ENCODE measurements around the gene NME8. TPM values are rescaled to one million over a fixed set of nuclear protein-coding genes. Genes with fewer than 3 reads are reported as not detected.

NME8 gene
- polyA plus RNA-seq, 2 of the 4 experiments (the other 2 are of a cell fraction), result not detected

GRCh38 chr7:37918526-37918925 is 70.1 kb downstream of the NME8 start:
- CTCF ChIA-PET, result interaction anchor here (1.6 to 6.6 kb wide), 10 partner anchors 11 to 417 kb away, joined by 3 to 159 read pairs (median 16); no protein-coding TSS in a partner anchor
- no peak for TF ChIP-seq SMC3 (IDR thresholded peaks at IDR 0.05)
- DNase-seq (ENCODE audit: low read depth in 1 of 2, low spot score in 1 of 2) (no peak), ATAC-seq (no peak), FAIRE-seq (no peak)
- Histone ChIP-seq H3K4me2 (no peak overlapping the region), H3K4me3 (no peak overlapping the region), H3K27ac (peak overlapping the region in 1 of 2 experiments; percentile 38; a peak in 1 of 6 replicates), H3K4me1 (peaks cover 33% of the 10 kb centered on the region), H3K9me3 (no peaks in the 10 kb centered on the region)
- POLR2A ChIA-PET, result no interaction called here
- 67% methylated on average over 4 of the region's 4 CpGs for WGBS (ENCODE audit: missing lambda C conversion rate)

GRCh38 chr7:37920305-37920848 is 72.0 kb downstream of the NME8 start, which contains the start of gene EPDR1:
TSS of gene EPDR1 (plus strand) at chr7:37920640. CDS start at chr7:37920940, 300 bp downstream.
- H3K27ac ChIP-seq, result peak within 1 kb of the TSS; percentile 98 to 99
- peak; percentile 63 to 89 for DNase-seq (ENCODE audit: low read depth in 1 of 2, low spot score in 1 of 2)
- WGBS (ENCODE audit: missing lambda C conversion rate), result 11% methylated on average over 10 of the region's 22 CpGs
- peak; percentile 70 for TF ChIP-seq MAX (IDR thresholded peaks at IDR 0.05)
- TF ChIP-seq HDAC2 (IDR thresholded peaks at IDR 0.05), result no peak
- TF ChIP-seq CTCF (IDR thresholded peaks at IDR 0.05), result peak; percentile 49
- TF ChIP-seq ESRRA (IDR thresholded peaks at IDR 0.05; ENCODE audit: borderline replicate concordance, low read length), result no peak
- TF ChIP-seq NPAS2 (CRISPR knock-in tag; IDR thresholded peaks at IDR 0.05; ENCODE audit: borderline replicate concordance), result no peak
- no peak for TF ChIP-seq POLR2AphosphoS2 (conservative IDR thresholded peaks at IDR 0.05; ENCODE audit: low read length)
- no peak for TF ChIP-seq HOXB5 (CRISPR knock-in tag; IDR thresholded peaks at IDR 0.05)
- TF ChIP-seq RARB (CRISPR knock-in tag; IDR thresholded peaks at IDR 0.05), result no peak
- no peak for TF ChIP-seq FOSL2 (IDR thresholded peaks at IDR 0.05)
- TF ChIP-seq FOSL2 (CRISPR knock-in tag; IDR thresholded peaks at IDR 0.05), result no peak
- no peak for TF ChIP-seq REST (IDR thresholded peaks at IDR 0.05)
- TF ChIP-seq HOXB13 (CRISPR knock-in tag; IDR thresholded peaks at IDR 0.05; ENCODE audit: low read depth), result no peak
- TF ChIP-seq FOSB (CRISPR knock-in tag; IDR thresholded peaks at IDR 0.05), result no peak
- TF ChIP-seq RNF2 (IDR thresholded peaks at IDR 0.05; ENCODE audit: borderline replicate concordance, low read depth), result no peak
- peak; percentile 26 to 40; a peak in 2 of 5 replicates for TF ChIP-seq RAD21 (conservative IDR thresholded peaks at IDR 0.05 in 1 of 2, IDR thresholded peaks at IDR 0.05 in 1 of 2)
- no peak for TF ChIP-seq TP53 (CRISPR knock-in tag; IDR thresholded peaks at IDR 0.05)
- TF ChIP-seq KDM1A (IDR thresholded peaks at IDR 0.05; ENCODE audit: low read depth), result no peak
- TF ChIP-seq BHLHE40 (IDR thresholded peaks at IDR 0.05; ENCODE audit: low read depth, low read length), result no peak
- TF ChIP-seq PBX3 (IDR thresholded peaks at IDR 0.05), result no peak
- TF ChIP-seq EHMT2 (IDR thresholded peaks at IDR 0.05; ENCODE audit: low read depth), result no peak
- TF ChIP-seq CBX8 (IDR thresholded peaks at IDR 0.05), result no peak
- TF ChIP-seq CBX2 (IDR thresholded peaks at IDR 0.05; ENCODE audit: borderline replicate concordance, low read depth), result no peak
- TF ChIP-seq E2F6 (IDR thresholded peaks at IDR 0.05; ENCODE audit: borderline replicate concordance, low read depth), result peak; percentile 64; the same call in 1 of the 2 replicates
- no peak for TF ChIP-seq ZFP36 (IDR thresholded peaks at IDR 0.05; ENCODE audit: borderline replicate concordance, partially characterized antibody)
- no peak; the same call in 2 of the 3 replicates for TF ChIP-seq SMC3 (IDR thresholded peaks at IDR 0.05)
- TF ChIP-seq EP300 (IDR thresholded peaks at IDR 0.05), result no peak
- no peak for TF ChIP-seq ATOH8 (CRISPR knock-in tag; IDR thresholded peaks at IDR 0.05; ENCODE audit: low read depth)
- no peak for TF ChIP-seq GATA3 (IDR thresholded peaks at IDR 0.05; ENCODE audit: borderline replicate concordance)
- peak; percentile 86 for TF ChIP-seq POLR2A (IDR thresholded peaks at IDR 0.05; ENCODE audit: low read length)
- no peak for TF ChIP-seq FOXS1 (CRISPR knock-in tag; IDR thresholded peaks at IDR 0.05)
- TF ChIP-seq SREBF2 (IDR thresholded peaks at IDR 0.05), result no peak

More at GRCh38 chr7:37920305-37920848, 72.0 kb downstream of the NME8 start, which contains the start of gene EPDR1:
- POLR2A ChIA-PET, result interaction anchor here (1.3 to 2.7 kb wide), 5 partner anchors 10 to 257 kb away, joined by 3 to 11 read pairs (median 6); partner anchors contain the start of gene STARD3NL
- H3K4me3 ChIP-seq, result peak within 1 kb of the TSS; percentile 78
- peaks cover 28% of the 10 kb centered on the region for H3K4me1 ChIP-seq
- CTCF ChIA-PET, result interaction anchor here (0.8 to 6.6 kb wide), 17 partner anchors 9 to 451 kb away, joined by 3 to 159 read pairs (median 4); no protein-coding TSS in a partner anchor
- FAIRE-seq, result peak; percentile 67
- H3K9me3 ChIP-seq, result peaks cover 10% of the 10 kb centered on the region
- peak within 1 kb of the TSS; percentile 96 for H3K4me2 ChIP-seq
- ATAC-seq, result peak; percentile 68 to 77
